Kidney (tissue), 14 donors: ENCODE measurements around the gene RTL1. TPM values are rescaled to one million over a fixed set of nuclear protein-coding genes. Genes with fewer than 3 reads are reported as not detected.

Experiments used
- DNase-seq, 5 donors: peaks; one replicate each; pipeline ENCODE4 v3.0.0-alpha.2; 2013 to 2020
- FAIRE-seq: peaks from 2 replicates; lab custom pipeline; 2012; peaks lifted over from hg19 to GRCh38; lab: Jason Lieb, UNC
- H3K27ac ChIP-seq, 2 donors: one replicate each; pipeline ENCODE4 v1.7.0; 2013; ENCODE audit warnings: low read depth in 2 of 2, low read length in 2 of 2, inconsistent platforms in 1 of 2
- H3K27me3 ChIP-seq: one replicate; pipeline ENCODE4 v1.7.1; 2013; ENCODE audit warnings: low read length, inconsistent platforms; ENCODE audit not compliant: control insufficient read depth, insufficient read depth
- H3K36me3 ChIP-seq, 3 donors: one replicate each; pipeline versions ENCODE4 v1.7.0 to v1.7.1; 2013; ENCODE audit warnings: low read length in 3 of 3, control low read depth in 1 of 3, inconsistent platforms in 1 of 3; ENCODE audit not compliant: insufficient read depth in 3 of 3, control insufficient read depth in 2 of 3
- H3K4me1 ChIP-seq, 3 donors: one replicate each; pipeline versions ENCODE4 v1.7.0 to v1.7.1; 2013; ENCODE audit warnings: low read length in 3 of 3, inconsistent platforms in 1 of 3, low read depth in 1 of 3; ENCODE audit not compliant: control insufficient read depth in 2 of 3, insufficient read depth in 2 of 3
- H3K4me3 ChIP-seq, 3 donors: one replicate each; pipeline versions ENCODE4 v1.7.0 to v1.8.1; 2013; ENCODE audit warnings: low read length in 3 of 3, control low read depth in 1 of 3, inconsistent platforms in 1 of 3
- H3K9ac ChIP-seq, 3 donors: one replicate each; pipeline versions ENCODE4 v1.7.0 to v1.7.1; 2013; ENCODE audit warnings: low read length in 3 of 3, control low read depth in 1 of 3, inconsistent platforms in 1 of 3
- H3K9me3 ChIP-seq, 3 donors: one replicate each; pipeline versions ENCODE4 v1.7.0 to v1.7.1; 2013; ENCODE audit warnings: low read length in 3 of 3, control low read depth in 1 of 3, inconsistent platforms in 1 of 3; ENCODE audit not compliant: control insufficient read depth in 2 of 3, insufficient read depth in 1 of 3
- intact Hi-C: fragments of 100-400 bp; cut with DNase I; formaldehyde crosslinking; loops from one replicate; pipeline ENCODE4 v1.11.1; 2022
- polyA plus RNA-seq: library from polyadenylated mRNA; stranded (reverse); fragments of 350-450 nt; fragmentation: Illumina TruSeq; extraction: RNeasy Lipid Tissue Mini Kit (QIAGEN cat#74804); gene quantifications from one replicate; pipeline ENCODE4 v1.2.3, GENCODE V29; 2014; ENCODE audit warnings: low read depth, low replicate concordance; ENCODE audit not compliant: insufficient read depth
- total RNA-seq: library from RNA; stranded (reverse); fragmentation: NEBNext Ultra II Directional; extraction: Animal tissue kit (Norgen Biotek cat#: 25700); gene quantifications from one replicate; pipeline ENCODE4 v1.2.1, GENCODE V29; 2021
- TF ChIP-seq, protein P1 (sequence below): IDR thresholded peaks from 3 replicates; pipeline ENCODE4 v1.5.1; 2012; ENCODE audit warnings: mild to moderate bottlenecking, moderate library complexity, borderline replicate concordance; ENCODE audit not compliant: insufficient read depth; ENCODE audit errors: extremely low read depth
- donor health status: control.
- donor health status: control.
- donor health status: control.
- donor health status: control.
- donor health status: control.
- donor health status: DM: yes; HTN: yes; CAD: no.
- donor health status: Normal renal cell carcinoma (clear cell type).

RTL1 gene
- total and polyA plus RNA-seq, 2 donors from 2014 or later: not detected

DNA sequence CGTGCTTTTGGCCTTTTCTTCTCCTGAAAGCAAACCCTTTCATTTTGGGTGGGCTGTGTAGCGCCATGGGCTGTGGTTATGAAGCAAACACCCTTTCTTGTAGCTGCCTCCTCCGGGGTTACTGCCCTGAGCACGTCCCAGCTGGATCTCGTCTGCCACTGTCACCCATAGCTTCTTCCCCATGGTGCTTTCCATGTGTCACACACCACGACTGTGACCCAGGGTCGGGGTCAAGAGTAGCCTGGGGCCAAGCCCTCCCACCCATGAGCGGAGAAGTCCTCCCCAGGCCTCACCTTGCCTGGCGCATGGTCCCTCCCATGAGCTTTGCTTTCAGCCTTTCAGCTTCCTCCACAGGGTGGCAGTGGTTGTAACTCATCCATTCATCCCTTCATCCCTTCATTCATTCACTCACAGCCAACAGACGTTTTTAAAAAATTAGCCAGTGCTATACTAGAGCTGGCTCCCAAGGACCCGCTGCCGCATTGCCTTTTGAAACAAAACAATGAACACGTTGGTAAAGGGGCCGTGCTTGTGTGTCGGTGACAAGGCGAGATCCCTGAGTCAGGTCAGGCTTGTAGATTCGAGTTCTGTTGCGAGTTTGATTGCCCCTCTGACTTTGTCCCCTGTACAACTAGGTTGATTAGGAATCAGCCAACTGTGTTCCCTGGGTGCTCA, 48.1 kb downstream of the RTL1 start:
- Histone ChIP-seq H3K4me1 (no peaks in the 10 kb centered on the region), H3K9me3 (no peaks in the 10 kb centered on the region), H3K36me3 (no peaks in the 10 kb centered on the region), H3K27ac (no peak overlapping the region), H3K27me3 (no peaks in the 10 kb centered on the region), H3K9ac (no peak overlapping the region), H3K4me3 (no peak overlapping the region)
- DNase-seq: peak in 1 of 5 donors; percentile 43
- intact Hi-C loops: no loop called here
- TF ChIP-seq, protein P1, sequence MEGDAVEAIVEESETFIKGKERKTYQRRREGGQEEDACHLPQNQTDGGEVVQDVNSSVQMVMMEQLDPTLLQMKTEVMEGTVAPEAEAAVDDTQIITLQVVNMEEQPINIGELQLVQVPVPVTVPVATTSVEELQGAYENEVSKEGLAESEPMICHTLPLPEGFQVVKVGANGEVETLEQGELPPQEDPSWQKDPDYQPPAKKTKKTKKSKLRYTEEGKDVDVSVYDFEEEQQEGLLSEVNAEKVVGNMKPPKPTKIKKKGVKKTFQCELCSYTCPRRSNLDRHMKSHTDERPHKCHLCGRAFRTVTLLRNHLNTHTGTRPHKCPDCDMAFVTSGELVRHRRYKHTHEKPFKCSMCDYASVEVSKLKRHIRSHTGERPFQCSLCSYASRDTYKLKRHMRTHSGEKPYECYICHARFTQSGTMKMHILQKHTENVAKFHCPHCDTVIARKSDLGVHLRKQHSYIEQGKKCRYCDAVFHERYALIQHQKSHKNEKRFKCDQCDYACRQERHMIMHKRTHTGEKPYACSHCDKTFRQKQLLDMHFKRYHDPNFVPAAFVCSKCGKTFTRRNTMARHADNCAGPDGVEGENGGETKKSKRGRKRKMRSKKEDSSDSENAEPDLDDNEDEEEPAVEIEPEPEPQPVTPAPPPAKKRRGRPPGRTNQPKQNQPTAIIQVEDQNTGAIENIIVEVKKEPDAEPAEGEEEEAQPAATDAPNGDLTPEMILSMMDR: no peak
- FAIRE-seq: no peak

DNA sequence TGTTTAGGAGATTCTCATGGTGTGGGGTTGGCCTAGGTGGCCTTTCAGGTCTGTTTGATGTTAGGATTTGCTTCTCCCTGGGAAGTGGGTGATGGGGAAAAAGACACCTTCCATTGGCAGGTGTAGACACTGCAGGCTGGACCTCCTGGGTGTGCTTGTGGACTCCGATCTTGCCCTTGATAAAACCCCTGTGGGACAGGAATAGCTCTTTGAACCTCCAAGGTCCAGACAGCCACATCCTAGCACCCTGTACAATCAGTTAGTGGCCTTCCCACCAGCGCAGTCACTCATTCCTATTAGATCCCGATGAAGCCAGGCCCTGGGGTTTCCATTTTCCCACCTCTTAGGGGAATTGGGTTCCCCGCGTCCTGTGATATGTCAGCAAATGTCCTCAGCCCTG, 49.1 kb downstream of the RTL1 start:
- no peak for DNase-seq
- intact Hi-C loops: no loop called here
- Histone ChIP-seq H3K36me3 (no peaks in the 10 kb centered on the region), H3K27me3 (no peaks in the 10 kb centered on the region), H3K9ac (no peak overlapping the region), H3K4me1 (no peaks in the 10 kb centered on the region), H3K27ac (no peak overlapping the region), H3K4me3 (no peak overlapping the region), H3K9me3 (no peaks in the 10 kb centered on the region)
- FAIRE-seq: no peak
- TF ChIP-seq, protein P1: no peak

DNA sequence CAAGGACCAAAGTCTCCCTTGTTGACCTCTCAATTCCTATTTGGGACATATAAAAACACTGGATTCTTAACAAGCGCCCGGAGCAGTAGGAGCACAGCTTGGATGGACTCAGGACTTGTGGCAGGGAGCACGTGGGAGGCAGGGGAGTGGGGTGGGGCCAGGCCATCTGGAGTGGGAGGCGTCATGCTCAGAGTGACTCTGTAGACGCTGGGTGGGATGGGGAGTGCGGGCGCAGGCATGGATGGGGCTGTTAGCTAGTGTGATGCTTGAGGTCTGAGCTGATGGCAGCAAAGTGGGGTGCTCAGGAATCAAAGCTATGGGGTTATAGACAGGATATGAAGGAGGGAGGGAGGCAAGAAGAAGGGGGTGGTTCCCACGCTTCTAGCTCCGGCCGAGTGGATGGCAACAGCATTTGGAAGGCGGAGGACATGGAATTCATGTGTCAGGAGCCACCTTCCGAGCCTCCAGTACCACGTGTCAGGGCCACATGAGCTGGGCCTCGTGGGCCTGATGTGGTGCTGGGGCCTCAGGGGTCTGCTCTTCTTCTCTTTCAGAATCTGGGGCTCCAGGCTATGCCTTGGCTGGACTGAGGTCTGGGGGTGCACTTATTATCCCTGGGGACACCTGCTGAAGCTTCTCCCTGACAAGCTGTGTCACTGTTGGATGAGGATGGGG, 51.4 kb downstream of the RTL1 start:
- H3K27me3 ChIP-seq: no peaks in the 10 kb centered on the region
- TF ChIP-seq, protein P1: no peak
- H3K4me3 ChIP-seq: no peak overlapping the region
- intact Hi-C loops: no loop called here
- H3K36me3 ChIP-seq: no peaks in the 10 kb centered on the region
- H3K9me3 ChIP-seq: no peaks in the 10 kb centered on the region
- FAIRE-seq: no peak
- DNase-seq: no peak
- no peak overlapping the region for H3K9ac ChIP-seq
- H3K27ac ChIP-seq: no peak overlapping the region
- no peaks in the 10 kb centered on the region for H3K4me1 ChIP-seq

DNA sequence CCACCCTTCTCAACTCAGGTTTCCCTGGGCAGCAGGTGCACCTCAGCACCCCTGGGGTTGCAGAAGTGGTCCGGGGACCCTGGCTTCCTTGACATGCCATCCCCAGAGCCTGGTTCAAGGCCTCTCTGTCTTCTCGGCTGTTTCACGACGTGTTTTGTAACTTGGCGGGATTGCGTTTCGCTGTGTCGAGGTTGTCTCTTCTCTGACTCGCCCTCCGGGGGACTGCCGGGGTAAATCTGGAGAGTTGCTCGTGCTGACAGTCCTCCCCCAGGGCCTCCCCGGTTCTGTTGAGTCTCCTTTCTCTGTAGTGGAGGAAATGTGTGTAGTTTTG, 52.0 kb downstream of the RTL1 start:
- Histone ChIP-seq H3K4me3 (no peak overlapping the region), H3K9me3 (no peaks in the 10 kb centered on the region), H3K36me3 (no peaks in the 10 kb centered on the region), H3K27me3 (no peaks in the 10 kb centered on the region), H3K4me1 (no peaks in the 10 kb centered on the region), H3K9ac (no peak overlapping the region), H3K27ac (no peak overlapping the region)
- intact Hi-C loops: no loop called here
- TF ChIP-seq, protein P1: no peak
- no peak for FAIRE-seq
- no peak for DNase-seq
